ENCODE data around the gene UNKL.

UNKL gene

GRCh38 chr16:1326391-1326790, 88.1 kb downstream of the UNKL start:
- DNase-seq (ENCODE audit: low spot score), result no peak
- no peak for TF ChIP-seq CTCF (IDR thresholded peaks at IDR 0.05; ENCODE audit: extremely low read depth, insufficient read depth, missing control alignments)
- in situ Hi-C loops (cut with MboI; ENCODE audit: low pct_unique_long_range_greater_than_20kb, low sequenced_read_pairs, unreplicated experiment), result no loop called here

GRCh38 chr16:1325673-1326371, 88.7 kb downstream of the UNKL start:
- no peak for TF ChIP-seq CTCF (IDR thresholded peaks at IDR 0.05; ENCODE audit: extremely low read depth, insufficient read depth, missing control alignments)
- DNase-seq (ENCODE audit: low spot score), result no peak
- in situ Hi-C loops (cut with MboI; ENCODE audit: low pct_unique_long_range_greater_than_20kb, low sequenced_read_pairs, unreplicated experiment), result no loop called here

GRCh38 chr16:1325261-1325660, 89.2 kb downstream of the UNKL start:
- in situ Hi-C loops (cut with MboI; ENCODE audit: low pct_unique_long_range_greater_than_20kb, low sequenced_read_pairs, unreplicated experiment), result no loop called here
- TF ChIP-seq CTCF (IDR thresholded peaks at IDR 0.05; ENCODE audit: extremely low read depth, insufficient read depth, missing control alignments), result no peak

GRCh38 chr16:1324286-1324826, 90.1 kb downstream of the UNKL start:
- TF ChIP-seq CTCF (IDR thresholded peaks at IDR 0.05; ENCODE audit: extremely low read depth, insufficient read depth, missing control alignments), result no peak
- no peak for DNase-seq (ENCODE audit: low spot score)
- in situ Hi-C loops (cut with MboI; ENCODE audit: low pct_unique_long_range_greater_than_20kb, low sequenced_read_pairs, unreplicated experiment), result no loop called here

More at GRCh38 chr16:1325261-1325660, 89.2 kb downstream of the UNKL start:
- no peak for DNase-seq (ENCODE audit: low spot score)

GRCh38 chr16:1323296-1324239, 90.9 kb downstream of the UNKL start:
- in situ Hi-C loops (cut with MboI; ENCODE audit: low pct_unique_long_range_greater_than_20kb, low sequenced_read_pairs, unreplicated experiment), result no loop called here
- DNase-seq (ENCODE audit: low spot score), result no peak
- no peak for TF ChIP-seq CTCF (IDR thresholded peaks at IDR 0.05; ENCODE audit: extremely low read depth, insufficient read depth, missing control alignments)

GRCh38 chr16:1322407-1322806, 92.1 kb downstream of the UNKL start:
- in situ Hi-C loops (cut with MboI; ENCODE audit: low pct_unique_long_range_greater_than_20kb, low sequenced_read_pairs, unreplicated experiment), result no loop called here
- DNase-seq (ENCODE audit: low spot score), result no peak
- TF ChIP-seq CTCF (IDR thresholded peaks at IDR 0.05; ENCODE audit: extremely low read depth, insufficient read depth, missing control alignments), result no peak

Data from GM13977 (cell line).